Keratinocyte (primary cell): ENCODE data around the gene WRNIP1. TPM values are rescaled to one million over a fixed set of nuclear protein-coding genes. Genes with fewer than 3 reads are reported as not detected.

Experiments
- DNase-seq: peaks from one replicate; pipeline ENCODE4 v3.0.0-alpha.2; 2011; ENCODE audit warnings: low read depth, missing footprints, low spot score
- FAIRE-seq: peaks from 2 replicates; lab custom pipeline; 2011; peaks lifted over from hg19 to GRCh38; lab: Jason Lieb, UNC
- H2AFZ ChIP-seq: 2 replicates; pipeline ENCODE4 v1.6.0; 2012; ENCODE audit warnings: low read length, control low read depth, inconsistent platforms; ENCODE audit not compliant: control insufficient read depth
- H3K27ac ChIP-seq: 2 replicates; pipeline ENCODE4 v1.5.1; 2011; ENCODE audit warnings: low read length; ENCODE audit not compliant: control insufficient read depth, insufficient read depth
- H3K27me3 ChIP-seq: 3 replicates; pipeline ENCODE4 v1.6.0; 2011; ENCODE audit warnings: low read length; ENCODE audit not compliant: control insufficient read depth, insufficient read depth; ENCODE audit errors: extremely low read depth
- H3K36me3 ChIP-seq, 2 experiments: 2 replicates in 1 of 2; 3 replicates in 1 of 2; pipeline ENCODE4 v1.5.1; 2011; ENCODE audit warnings: low read length in 2 of 2, mild to moderate bottlenecking in 1 of 2; ENCODE audit not compliant: control insufficient read depth in 2 of 2, insufficient read depth in 2 of 2; ENCODE audit errors: extremely low read depth in 1 of 2
- H3K4me1 ChIP-seq: 3 replicates; pipeline ENCODE4 v1.5.1; 2011; ENCODE audit warnings: low read length; ENCODE audit not compliant: control insufficient read depth, insufficient read depth; ENCODE audit errors: extremely low read depth
- H3K4me2 ChIP-seq: 3 replicates; pipeline ENCODE4 v1.6.0; 2011; ENCODE audit warnings: low read depth, low read length; ENCODE audit not compliant: control insufficient read depth, insufficient read depth; ENCODE audit errors: extremely low read depth
- H3K4me3 ChIP-seq, 3 experiments: fragments of 200-600 bp in 1 of 3; sonication (generic) in 1 of 3; 2 replicates in 2 of 3; 3 replicates in 1 of 3; pipeline ENCODE4 v1.5.1; 2011 to 2016; ENCODE audit warnings: low read length in 3 of 3, mild to moderate bottlenecking in 3 of 3, control low read depth in 2 of 3, inconsistent platforms in 1 of 3, low read depth in 1 of 3, mixed read lengths in 1 of 3, mixed run types in 1 of 3, moderate library complexity in 1 of 3; ENCODE audit not compliant: control insufficient read depth in 2 of 3, insufficient read depth in 2 of 3; ENCODE audit errors: extremely low read depth in 1 of 3
- H3K79me2 ChIP-seq: 2 replicates; pipeline ENCODE4 v1.6.0; 2012; ENCODE audit warnings: low read length; ENCODE audit not compliant: control insufficient read depth, insufficient read depth
- H3K9ac ChIP-seq: 3 replicates; pipeline ENCODE4 v1.6.0; 2011; ENCODE audit warnings: low read length; ENCODE audit not compliant: control insufficient read depth, insufficient read depth; ENCODE audit errors: extremely low read depth
- H3K9me1 ChIP-seq: 3 replicates; pipeline ENCODE4 v1.6.0; 2011; ENCODE audit warnings: low read length; ENCODE audit not compliant: control insufficient read depth, insufficient read depth; ENCODE audit errors: extremely low read depth
- H3K9me3 ChIP-seq: 2 replicates; pipeline ENCODE4 v1.5.1; 2012; ENCODE audit warnings: low read depth, low read length; ENCODE audit not compliant: control insufficient read depth
- H4K20me1 ChIP-seq: 3 replicates; pipeline ENCODE4 v1.6.0; 2011; ENCODE audit warnings: low read length; ENCODE audit not compliant: control insufficient read depth, insufficient read depth; ENCODE audit errors: extremely low read depth
- CTCF ChIP-seq, 3 experiments: IDR thresholded peaks in 1 of 3; conservative IDR thresholded peaks in 1 of 3; optimal IDR thresholded peaks in 1 of 3; 2 replicates in 2 of 3; 3 replicates in 1 of 3; pipeline versions ENCODE3 to v1.5.1; 2011; ENCODE audit warnings: low read length in 3 of 3, mild to moderate bottlenecking in 3 of 3, moderate library complexity in 2 of 3, control low read depth in 1 of 3, inconsistent platforms in 1 of 3; ENCODE audit not compliant: insufficient read depth in 2 of 3; ENCODE audit errors: extremely low read depth in 1 of 3
- EZH2 ChIP-seq: IDR thresholded peaks from one replicate; pipeline ENCODE4 v1.6.1; 2012; ENCODE audit warnings: inconsistent platforms, mild to moderate bottlenecking, low read length, moderate library complexity
- dilution Hi-C: fragments of 300-500 bp; cut with MboI; formaldehyde crosslinking; loops from one replicate; pipeline ENCODE4 v1.7.0; 2020; ENCODE audit warnings: low sequenced_read_pairs; ENCODE audit not compliant: extremely low pct_ligation_motif_present
- polyA plus RNA-seq, 5 experiments: library from polyadenylated mRNA; depleted of rRNA in 3 of 5; stranded (reverse) in 3 of 5; stranded (forward) in 1 of 5; unstranded in 1 of 5; fragments of >200 nt; gene quantifications; 1 replicate in 1 of 5; 2 replicates in 3 of 5; 3 replicates in 1 of 5; pipeline versions ENCODE4 v1.2.1 to v1.2.3, GENCODE V29; 2011 to 2012; ENCODE audit warnings: missing spikeins in 2 of 5, low read depth in 1 of 5, low replicate concordance in 1 of 5

The WRNIP1 gene
- polyA plus RNA-seq, 1 donor (not counting 4 experiments of a cell fraction or from before 2014, with no cell fraction given) = 52.3 TPM

DNA sequence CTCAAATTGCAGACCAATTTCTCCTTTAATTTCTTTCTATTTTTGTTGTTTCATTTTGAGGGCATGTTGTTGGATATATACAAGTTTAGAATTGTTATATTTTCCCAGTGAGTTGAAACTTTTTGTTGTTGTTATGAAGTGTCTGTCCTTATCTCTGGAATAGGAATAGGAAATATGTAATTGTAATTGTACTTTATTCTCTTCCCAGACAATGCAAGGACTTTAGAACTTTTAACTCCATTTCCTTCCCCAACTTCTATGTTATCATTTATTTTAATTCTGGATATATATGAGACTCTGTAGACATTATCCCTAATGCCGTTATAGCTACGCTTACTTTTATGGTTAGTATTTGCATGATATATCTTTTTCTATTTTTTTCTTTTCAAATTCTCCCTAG, 64.1 kb downstream of the WRNIP1 start:
- H3K4me2 ChIP-seq = no peak overlapping the region
- no peak for TF ChIP-seq CTCF (optimal IDR thresholded peaks at IDR 0.05 in 1 of 3, IDR thresholded peaks at IDR 0.05 in 1 of 3, conservative IDR thresholded peaks at IDR 0.05 in 1 of 3; ENCODE audit: extremely low read depth in 1 of 3, insufficient read depth in 2 of 3, low read length in 3 of 3)
- TF ChIP-seq EZH2 = no peak
- H3K9me3 ChIP-seq = no peaks in the 10 kb centered on the region
- dilution Hi-C loops = no loop called here
- H3K36me3 ChIP-seq = peaks cover 0 to 1% of the 10 kb centered on the region in 2 experiments
- no peaks in the 10 kb centered on the region for H4K20me1 ChIP-seq
- FAIRE-seq (no peak), DNase-seq (no peak)
- no peaks in the 10 kb centered on the region for H3K9me1 ChIP-seq
- H2AFZ ChIP-seq = no peak overlapping the region
- H3K27me3 ChIP-seq = no peaks in the 10 kb centered on the region
- no peak overlapping the region for H3K9ac ChIP-seq
- no peak overlapping the region for H3K4me3 ChIP-seq
- no peak overlapping the region for H3K27ac ChIP-seq
- H3K4me1 ChIP-seq = no peaks in the 10 kb centered on the region
- no peaks in the 10 kb centered on the region for H3K79me2 ChIP-seq

DNA sequence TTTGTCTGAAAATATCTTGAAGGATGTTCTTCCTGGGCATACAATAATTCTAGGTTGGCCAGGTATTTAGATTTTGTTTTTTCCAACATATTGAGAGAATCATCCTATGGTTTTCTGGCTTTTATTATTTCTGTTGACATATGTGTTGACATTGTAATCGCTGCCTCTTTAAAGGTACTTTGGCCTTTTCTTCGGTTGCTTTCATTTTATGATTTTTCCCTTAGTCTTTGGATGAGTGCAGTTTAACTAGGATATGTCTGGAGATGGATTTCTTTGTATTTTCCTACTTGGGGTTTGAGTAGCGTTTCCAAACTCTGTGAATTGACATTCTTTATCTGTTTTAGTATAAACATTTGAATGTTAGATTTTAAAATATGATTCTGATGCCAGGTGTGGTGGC, 65.0 kb downstream of the WRNIP1 start:
- Histone ChIP-seq H3K9ac (no peak overlapping the region), H3K9me3 (no peaks in the 10 kb centered on the region), H3K4me1 (no peaks in the 10 kb centered on the region), H3K27ac (no peak overlapping the region), H2AFZ (no peak overlapping the region), H3K27me3 (no peaks in the 10 kb centered on the region), H3K4me2 (no peak overlapping the region), H3K36me3 (peaks cover 1 to 5% of the 10 kb centered on the region in 2 experiments), H3K4me3 (no peak overlapping the region), H4K20me1 (no peaks in the 10 kb centered on the region), H3K79me2 (no peaks in the 10 kb centered on the region), H3K9me1 (no peaks in the 10 kb centered on the region)
- no peak for TF ChIP-seq EZH2
- no peak for TF ChIP-seq CTCF (optimal IDR thresholded peaks at IDR 0.05 in 1 of 3, IDR thresholded peaks at IDR 0.05 in 1 of 3, conservative IDR thresholded peaks at IDR 0.05 in 1 of 3; ENCODE audit: extremely low read depth in 1 of 3, insufficient read depth in 2 of 3, low read length in 3 of 3)
- FAIRE-seq (no peak), DNase-seq (no peak)
- dilution Hi-C loops = no loop called here
